MCF 10A (cell line): ENCODE results near the gene ELP4. TPM values are rescaled to one million over a fixed set of nuclear protein-coding genes. Genes with fewer than 3 reads are reported as not detected.

Source experiments
- BruUV-seq: library from RNA; stranded (reverse); fragments of 400-500 nt; replicated peaks from 2 replicates; lab custom pipeline; 2021; lab: Mats Ljungman, UMichigan
- CTCF ChIA-PET: fragments of 300-600 bp; sonication (Branson Sonifier 250); formaldehyde crosslinking; extraction: SDS; loops from one replicate; lab custom pipeline; 2021; ENCODE audit warnings: antibody characterized with exemption, inconsistent platforms; lab: Yijun Ruan, JAX
- POLR2A ChIA-PET: fragments of 300-600, 350-650 bp; sonication (Branson Sonifier 250); formaldehyde crosslinking; extraction: SDS; loops from one replicate; lab custom pipeline; 2020; ENCODE audit warnings: antibody characterized with exemption, inconsistent platforms; lab: Yijun Ruan, JAX
- DNase-seq: peaks from one replicate; pipeline ENCODE4 v3.0.0-alpha.2; 2018; ENCODE audit not compliant: unreplicated experiment
- H3K27ac Mint-ChIP-seq: one replicate; pipeline ENCODE4 v1.8.0; 2022; ENCODE audit warnings: mild to moderate bottlenecking, low read depth, mixed read lengths; ENCODE audit not compliant: unreplicated experiment
- H3K27me3 Mint-ChIP-seq: one replicate; pipeline ENCODE4 v1.8.0; 2022; ENCODE audit warnings: mixed read lengths; ENCODE audit not compliant: insufficient read depth, unreplicated experiment
- H3K36me3 Mint-ChIP-seq: one replicate; pipeline ENCODE4 v1.8.0; 2022; ENCODE audit warnings: mild to moderate bottlenecking, moderate library complexity, mixed read lengths; ENCODE audit not compliant: insufficient read depth, unreplicated experiment
- H3K4me1 Mint-ChIP-seq: one replicate; pipeline ENCODE4 v1.8.0; 2022; ENCODE audit warnings: mixed read lengths; ENCODE audit not compliant: insufficient read depth, unreplicated experiment
- H3K4me3 Mint-ChIP-seq: one replicate; pipeline ENCODE4 v1.8.0; 2022; ENCODE audit warnings: mild to moderate bottlenecking, moderate library complexity, mixed read lengths; ENCODE audit not compliant: unreplicated experiment
- H3K9me3 Mint-ChIP-seq: one replicate; pipeline ENCODE4 v1.8.0; 2022; ENCODE audit warnings: mixed read lengths; ENCODE audit not compliant: unreplicated experiment
- CTCF ChIP-seq: fragments of 200-600 bp; IDR thresholded peaks from one replicate; pipeline ENCODE4 v1.8.0; 2022; ENCODE audit warnings: antibody characterized with exemption, mild to moderate bottlenecking; ENCODE audit not compliant: unreplicated experiment
- intact Hi-C: fragments of 100-400 bp; cut with micrococcal nuclease; formaldehyde crosslinking; loops from 2 replicates; pipeline ENCODE4 v1.14.1; 2022
- total RNA-seq: library from RNA; stranded (reverse); gene quantifications from 2 replicates; pipeline ENCODE4 v1.2.3, GENCODE V29; 2022

Gene ELP4
- total RNA-seq, 1 experiment from 2014 or later, result 18.3 TPM

GRCh38 chr11:31798057-31798553 is 288.5 kb downstream of the ELP4 start:
- intact Hi-C loops, result no loop called here
- no peak for TF ChIP-seq CTCF
- BruUV-seq, result no TSS peak
- H3K27me3 Mint-ChIP-seq, result peaks cover 36% of the 10 kb centered on the region
- ChIA-PET POLR2A (no interaction called here), CTCF (no interaction called here)
- H3K4me1 Mint-ChIP-seq, result peaks cover 6% of the 10 kb centered on the region
- H3K36me3 Mint-ChIP-seq, result peaks cover 5% of the 10 kb centered on the region
- no peak overlapping the region for H3K27ac Mint-ChIP-seq
- peaks cover 21% of the 10 kb centered on the region for H3K9me3 Mint-ChIP-seq
- H3K4me3 Mint-ChIP-seq, result no peak overlapping the region
- DNase-seq, result no peak

GRCh38 chr11:31798554-31799434 is 289.2 kb downstream of the ELP4 start:
- no peak for TF ChIP-seq CTCF
- Mint-ChIP-seq H3K9me3 (peaks cover 21% of the 10 kb centered on the region), H3K27ac (no peak overlapping the region), H3K36me3 (peaks cover 5% of the 10 kb centered on the region), H3K27me3 (peaks cover 43% of the 10 kb centered on the region), H3K4me1 (peaks cover 6% of the 10 kb centered on the region), H3K4me3 (no peak overlapping the region)
- DNase-seq, result no peak
- CTCF ChIA-PET, result no interaction called here
- POLR2A ChIA-PET, result no interaction called here
- BruUV-seq, result no TSS peak
- intact Hi-C loops, result no loop called here

GRCh38 chr11:31799435-31800397 is 290.1 kb downstream of the ELP4 start:
- peaks cover 6% of the 10 kb centered on the region for H3K4me1 Mint-ChIP-seq
- no TSS peak for BruUV-seq
- DNase-seq, result no peak
- H3K9me3 Mint-ChIP-seq, result peaks cover 21% of the 10 kb centered on the region
- no peak for TF ChIP-seq CTCF
- CTCF ChIA-PET, result no interaction called here
- POLR2A ChIA-PET, result no interaction called here
- peaks cover 52% of the 10 kb centered on the region for H3K27me3 Mint-ChIP-seq
- peaks cover 5% of the 10 kb centered on the region for H3K36me3 Mint-ChIP-seq
- H3K27ac Mint-ChIP-seq, result no peak overlapping the region
- no peak overlapping the region for H3K4me3 Mint-ChIP-seq
- intact Hi-C loops, result no loop called here
